Measurements from ENCODE around the gene ANAPC10.
"Not testable (repeated sequence)": the region's sequence is repeated elsewhere in the genome, so short reads cannot be mapped to it uniquely, and the experiment has no call there.

The ANAPC10 gene

GRCh38 chr4:145011636-145012035 is 86.4 kb downstream of the ANAPC10 start:
- no peak for DNase-seq
- no peak for TF ChIP-seq GATA1 (IDR thresholded peaks at IDR 0.05; ENCODE audit: low read depth, low read length)
- TF ChIP-seq POLR2A (IDR thresholded peaks at IDR 0.05; ENCODE audit: low read length), result no peak

GRCh38 chr4:145010315-145010714 is 87.7 kb downstream of the ANAPC10 start:
- not testable (repeated sequence) for DNase-seq

GRCh38 chr4:145003675-145004074 is 94.3 kb downstream of the ANAPC10 start:
- no peak for DNase-seq
- TF ChIP-seq POLR2A (IDR thresholded peaks at IDR 0.05; ENCODE audit: low read length) (no peak), GATA1 (IDR thresholded peaks at IDR 0.05; ENCODE audit: low read depth, low read length) (no peak)

- DNase-seq, result no peak
- TF ChIP-seq GATA1 (IDR thresholded peaks at IDR 0.05; ENCODE audit: low read depth, low read length) (no peak), POLR2A (IDR thresholded peaks at IDR 0.05; ENCODE audit: low read length) (no peak)
Measured at GRCh38 chr4:145001635-145002034, 96.4 kb downstream of the ANAPC10 start.

GRCh38 chr4:145000656-145001055 is 97.3 kb downstream of the ANAPC10 start:
- DNase-seq, result not testable (repeated sequence)

GRCh38 chr4:144989306-144989705 is 108.7 kb downstream of the ANAPC10 start:
- no peak for TF ChIP-seq GATA1 (IDR thresholded peaks at IDR 0.05; ENCODE audit: low read depth, low read length)
- no peak for TF ChIP-seq POLR2A (IDR thresholded peaks at IDR 0.05; ENCODE audit: low read length)
- DNase-seq, result no peak

- DNase-seq, result no peak
- no peak for TF ChIP-seq GATA1 (IDR thresholded peaks at IDR 0.05; ENCODE audit: low read depth, low read length)
- no peak for TF ChIP-seq POLR2A (IDR thresholded peaks at IDR 0.05; ENCODE audit: low read length)
Measured at GRCh38 chr4:144985531-144985930, 112.5 kb downstream of the ANAPC10 start.

- TF ChIP-seq GATA1 (IDR thresholded peaks at IDR 0.05; ENCODE audit: low read depth, low read length) (no peak), POLR2A (IDR thresholded peaks at IDR 0.05; ENCODE audit: low read length) (no peak)
- no peak for DNase-seq
Measured at GRCh38 chr4:144985014-144985413, 113.0 kb downstream of the ANAPC10 start.

GRCh38 chr4:144984241-144984640 is 113.8 kb downstream of the ANAPC10 start:
- no peak for DNase-seq
- no peak for TF ChIP-seq GATA1 (IDR thresholded peaks at IDR 0.05; ENCODE audit: low read depth, low read length)
- TF ChIP-seq POLR2A (IDR thresholded peaks at IDR 0.05; ENCODE audit: low read length), result no peak

- no peak for TF ChIP-seq GATA1 (IDR thresholded peaks at IDR 0.05; ENCODE audit: low read depth, low read length)
- no peak for TF ChIP-seq POLR2A (IDR thresholded peaks at IDR 0.05; ENCODE audit: low read length)
- no peak for DNase-seq
Measured at GRCh38 chr4:144975718-144976117, 122.3 kb downstream of the ANAPC10 start.

GRCh38 chr4:144970597-144970996 is 127.4 kb downstream of the ANAPC10 start:
- TF ChIP-seq GATA1 (IDR thresholded peaks at IDR 0.05; ENCODE audit: low read depth, low read length), result no peak
- no peak for TF ChIP-seq POLR2A (IDR thresholded peaks at IDR 0.05; ENCODE audit: low read length)
- no peak for DNase-seq

- no peak for DNase-seq
- TF ChIP-seq GATA1 (IDR thresholded peaks at IDR 0.05; ENCODE audit: low read depth, low read length), result no peak
- TF ChIP-seq POLR2A (IDR thresholded peaks at IDR 0.05; ENCODE audit: low read length), result no peak
Measured at GRCh38 chr4:144969821-144970220, 128.2 kb downstream of the ANAPC10 start.

- TF ChIP-seq POLR2A (IDR thresholded peaks at IDR 0.05; ENCODE audit: low read length) (no peak), GATA1 (IDR thresholded peaks at IDR 0.05; ENCODE audit: low read depth, low read length) (no peak)
- no peak for DNase-seq
Measured at GRCh38 chr4:144968606-144969005, 129.4 kb downstream of the ANAPC10 start.

- no peak for TF ChIP-seq GATA1 (IDR thresholded peaks at IDR 0.05; ENCODE audit: low read depth, low read length)
- TF ChIP-seq POLR2A (IDR thresholded peaks at IDR 0.05; ENCODE audit: low read length), result no peak
- no peak for DNase-seq
Measured at GRCh38 chr4:144967161-144967560, 130.8 kb downstream of the ANAPC10 start.

- no peak for TF ChIP-seq GATA1 (IDR thresholded peaks at IDR 0.05; ENCODE audit: low read depth, low read length)
- TF ChIP-seq POLR2A (IDR thresholded peaks at IDR 0.05; ENCODE audit: low read length), result no peak
- no peak for DNase-seq
Measured at GRCh38 chr4:144962300-144962699, 135.7 kb downstream of the ANAPC10 start.

- no peak for DNase-seq
- TF ChIP-seq GATA1 (IDR thresholded peaks at IDR 0.05; ENCODE audit: low read depth, low read length) (no peak), POLR2A (IDR thresholded peaks at IDR 0.05; ENCODE audit: low read length) (no peak)
Measured at GRCh38 chr4:144955104-144955503, 142.9 kb downstream of the ANAPC10 start.

All from erythroblast (primary cell).